Upper lobe of left lung (tissue), 4 donors: ENCODE data around the gene CDH26.
"Not testable (repeated sequence)": the region's sequence is repeated elsewhere in the genome, so short reads cannot be mapped to it uniquely, and the experiment has no call there.

ENCODE experiments used
- CTCF ChIP-seq, 6 experiments: fragments of 450-650 bp in 4 of 6; fragments of 200-600 bp in 2 of 6; sonication (generic) in 2 of 6; IDR thresholded peaks; one replicate each; pipeline ENCODE4 v1.5.1; 2016 to 2019; ENCODE audit warnings: antibody characterized with exemption in 6 of 6
- EP300 ChIP-seq, 4 donors: sonication (generic); formaldehyde crosslinking; IDR thresholded peaks; one replicate each; pipeline ENCODE4 v1.5.1; 2017; ENCODE audit warnings: antibody characterized with exemption in 4 of 4, control low read depth in 2 of 4
- POLR2A ChIP-seq, 4 donors: fragments of 450-650 bp; IDR thresholded peaks; one replicate each; pipeline ENCODE4 v1.5.1; 2016 to 2017; ENCODE audit warnings: antibody characterized with exemption in 4 of 4, mild to moderate bottlenecking in 2 of 4
- POLR2AphosphoS5 ChIP-seq, 2 donors: sonication (generic); formaldehyde crosslinking; IDR thresholded peaks; one replicate each; pipeline ENCODE4 v1.5.1; 2017; ENCODE audit warnings: antibody characterized with exemption in 2 of 2

- TF ChIP-seq CTCF, POLR2A, POLR2AphosphoS5, EP300 (IDR thresholded peaks at IDR 0.05): not testable (repeated sequence)
Measured at GRCh38 chr20:60041436-60042165, 83.4 kb downstream of the CDH26 start.
